Activated T-helper 1 cell treated with anti-CD3 and anti-CD28 coated beads, Interleukin-2, amount 50 U/mL, for 16 hours (primary cell): Measurements from ENCODE around the gene HTT.
"Not testable (repeated sequence)": the region's sequence is repeated elsewhere in the genome, so short reads cannot be mapped to it uniquely, and the experiment has no call there.

Experiments
- DNase-seq, 2 donors: peaks; one replicate each; pipeline ENCODE4 v3.0.0-alpha.2; 2020; ENCODE audit warnings: low read depth in 1 of 2, low spot score in 1 of 2

The HTT gene

DNA sequence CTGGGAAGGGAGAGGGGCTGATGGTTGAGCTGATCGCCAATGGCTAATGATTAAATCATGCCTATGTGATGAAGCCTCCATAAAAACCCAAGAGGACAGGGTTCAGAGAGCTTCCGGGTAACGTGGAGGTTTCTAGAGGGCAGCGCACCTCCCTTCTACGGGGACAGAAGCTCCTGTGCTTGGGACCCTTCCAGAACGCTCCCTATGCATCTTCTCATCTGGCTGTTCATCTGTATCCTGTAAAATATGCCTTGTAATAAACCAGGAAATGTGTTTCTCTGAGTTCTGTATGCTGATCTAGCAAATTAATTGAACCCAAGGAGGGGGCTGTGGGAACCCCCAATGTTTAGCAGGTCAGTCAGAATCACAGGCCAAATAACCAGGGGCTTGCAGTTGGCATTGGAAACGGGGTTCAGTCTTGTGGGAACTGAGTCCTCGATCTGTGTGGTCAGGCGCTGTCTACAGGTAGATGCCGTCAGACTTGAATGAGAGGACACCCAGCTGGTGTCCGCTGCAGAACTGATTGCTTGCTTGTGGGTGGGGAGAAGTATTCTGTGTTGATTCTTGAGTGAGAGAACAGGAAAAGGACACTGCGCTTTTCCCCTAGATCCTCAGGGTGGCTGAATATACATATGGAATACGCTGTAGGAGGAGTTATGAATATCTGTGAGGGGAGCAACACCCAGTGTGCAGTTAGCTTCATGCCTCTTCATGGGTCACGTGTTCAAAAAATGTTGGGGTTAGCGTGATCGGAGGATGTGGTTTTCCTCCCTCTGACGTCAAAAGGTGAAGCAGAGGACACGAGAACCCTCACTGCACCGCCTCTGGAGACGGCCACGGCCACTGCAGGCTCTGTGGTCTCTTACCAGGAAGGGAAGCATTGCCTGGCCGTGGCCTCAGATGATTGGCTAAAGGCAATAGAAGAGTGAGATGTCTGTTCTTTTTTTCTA is 29.3 kb upstream of the HTT start:
- DNase-seq: peak; percentile 38 to 53

DNA sequence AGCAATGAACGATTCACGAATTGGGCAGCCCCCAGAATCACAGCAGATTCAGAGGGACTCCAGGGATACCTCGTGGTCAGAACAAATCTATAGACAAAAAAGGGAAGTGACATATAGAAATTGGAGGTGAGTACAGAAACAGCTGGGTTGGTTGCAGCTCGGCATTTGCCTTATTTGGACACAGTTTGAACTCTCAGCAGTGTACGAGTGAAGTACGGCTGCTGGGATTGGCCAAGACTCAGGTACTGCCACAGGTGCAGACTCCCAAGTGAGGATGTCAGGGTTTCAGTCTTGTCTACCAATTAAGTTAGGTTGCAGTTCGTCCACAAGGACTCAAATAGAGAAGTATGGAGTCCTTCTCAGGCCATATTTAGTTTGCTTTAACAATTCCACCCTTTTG is 28.3 kb upstream of the HTT start:
- DNase-seq: no peak

GRCh38 chr4:3046623-3047022 is 27.9 kb upstream of the HTT start:
- DNase-seq: no peak

- peak; percentile 21 to 51 for DNase-seq
Measured at GRCh38 chr4:3047464-3048286, 26.8 kb upstream of the HTT start.

GRCh38 chr4:3051141-3051897 is 23.2 kb upstream of the HTT start:
- not testable (repeated sequence) for DNase-seq

DNA sequence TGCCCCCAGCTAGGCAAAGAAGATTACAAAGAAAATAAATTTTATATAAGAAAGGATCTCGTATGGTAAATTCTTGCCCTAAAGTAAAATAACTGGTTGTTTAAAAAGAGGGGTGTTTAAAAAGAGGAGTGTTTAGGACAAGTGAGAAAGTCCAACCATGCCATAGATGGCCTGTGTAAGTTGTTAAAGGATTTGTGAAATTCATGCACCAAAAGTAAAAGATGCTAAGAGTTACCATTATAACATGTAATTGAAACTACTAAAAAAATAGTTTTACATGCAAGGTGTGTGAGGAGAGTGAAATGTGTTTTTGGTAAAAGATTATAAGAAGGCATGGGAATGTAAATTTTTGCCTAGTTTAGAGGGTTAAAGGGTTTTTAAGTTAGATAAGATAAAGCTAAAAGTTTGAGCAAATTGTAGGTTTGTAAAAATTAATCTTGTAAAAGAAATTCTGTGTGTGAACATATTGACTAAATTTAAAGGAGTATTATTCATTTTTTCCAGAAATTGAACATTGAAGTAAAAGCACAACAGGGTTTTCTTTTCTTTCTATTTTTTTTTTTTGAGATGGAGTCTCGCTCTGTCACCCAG is 20.2 kb upstream of the HTT start:
- DNase-seq: no peak

GRCh38 chr4:3059943-3060342 is 14.5 kb upstream of the HTT start:
- no peak for DNase-seq

GRCh38 chr4:3060946-3061345 is 13.5 kb upstream of the HTT start:
- no peak for DNase-seq

- DNase-seq: no peak
Measured at GRCh38 chr4:3062471-3062870, 12.0 kb upstream of the HTT start.

- no peak for DNase-seq
Measured at GRCh38 chr4:3065551-3065950, 8.9 kb upstream of the HTT start.

DNA sequence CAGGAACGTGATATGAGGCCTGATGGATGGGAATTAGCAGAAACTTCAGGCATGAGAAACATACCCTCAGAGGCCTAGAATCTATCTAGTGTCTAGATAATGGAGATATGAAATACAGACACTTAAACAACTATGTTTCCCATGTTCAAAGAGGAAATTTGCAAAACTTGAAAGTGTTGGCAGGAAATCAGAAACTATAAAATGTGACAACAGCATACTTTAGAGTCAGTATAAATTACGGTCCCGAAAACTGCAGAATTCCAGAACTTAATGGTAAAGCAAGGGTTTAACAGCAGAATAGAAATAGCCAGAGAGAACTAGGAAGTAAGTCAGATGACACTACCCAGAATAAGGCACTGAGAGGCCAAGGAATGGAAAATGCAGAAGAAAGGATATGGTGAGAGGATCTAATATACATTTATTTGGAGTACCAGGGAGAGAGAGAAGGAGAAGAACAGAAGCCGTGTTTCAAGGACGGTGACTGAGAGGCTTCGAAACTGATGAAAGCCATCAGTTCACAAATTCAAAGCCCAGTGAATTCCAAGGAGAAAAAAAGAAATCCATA is 7.6 kb upstream of the HTT start:
- DNase-seq: no peak

GRCh38 chr4:3067473-3068001 is 6.9 kb upstream of the HTT start:
- DNase-seq: no peak

GRCh38 chr4:3069661-3070199 is 4.8 kb upstream of the HTT start:
- DNase-seq: no peak

DNA sequence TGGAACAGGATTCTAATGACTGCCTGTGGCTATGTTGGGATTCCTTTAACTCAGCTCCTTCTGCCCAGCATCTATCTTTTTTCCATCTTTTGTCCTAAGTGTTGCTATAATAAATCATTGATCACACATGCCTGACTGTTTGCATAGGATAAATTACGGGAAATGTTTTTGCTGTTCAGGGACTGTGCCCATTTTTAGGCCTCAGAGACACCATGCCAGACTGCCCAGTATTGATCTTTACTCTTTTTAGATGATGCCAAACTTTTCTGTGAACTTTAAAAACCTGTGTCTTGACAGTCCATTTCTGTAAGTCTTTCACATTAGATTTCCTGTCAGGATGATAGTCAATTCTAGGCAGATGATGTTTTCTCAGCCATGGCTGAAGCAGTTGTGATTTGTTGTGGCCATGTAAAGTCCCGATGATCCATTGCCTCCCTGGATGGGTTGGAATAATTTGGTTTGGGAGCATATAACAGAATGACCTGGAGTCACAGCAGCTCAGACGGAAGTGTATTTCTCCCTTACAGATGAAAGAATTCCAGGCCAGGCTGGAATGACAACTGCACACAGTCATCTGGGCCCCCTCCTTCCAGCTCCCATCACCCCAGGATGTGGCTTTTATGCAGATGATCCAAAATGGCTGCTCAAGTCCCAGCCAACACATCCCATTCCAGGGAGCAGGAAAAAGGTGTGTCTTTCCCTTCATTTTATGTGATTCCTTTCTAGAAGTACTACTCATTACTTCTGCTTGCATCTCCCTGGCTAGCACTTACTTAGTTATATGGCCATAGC is 3.6 kb upstream of the HTT start:
- DNase-seq: no peak

- DNase-seq: no peak
Measured at GRCh38 chr4:3071811-3072210, 2.7 kb upstream of the HTT start.

GRCh38 chr4:3073158-3074077 is 1.1 kb upstream of the HTT start:
- peak in 1 of 2 donors; percentile 6 for DNase-seq

DNA sequence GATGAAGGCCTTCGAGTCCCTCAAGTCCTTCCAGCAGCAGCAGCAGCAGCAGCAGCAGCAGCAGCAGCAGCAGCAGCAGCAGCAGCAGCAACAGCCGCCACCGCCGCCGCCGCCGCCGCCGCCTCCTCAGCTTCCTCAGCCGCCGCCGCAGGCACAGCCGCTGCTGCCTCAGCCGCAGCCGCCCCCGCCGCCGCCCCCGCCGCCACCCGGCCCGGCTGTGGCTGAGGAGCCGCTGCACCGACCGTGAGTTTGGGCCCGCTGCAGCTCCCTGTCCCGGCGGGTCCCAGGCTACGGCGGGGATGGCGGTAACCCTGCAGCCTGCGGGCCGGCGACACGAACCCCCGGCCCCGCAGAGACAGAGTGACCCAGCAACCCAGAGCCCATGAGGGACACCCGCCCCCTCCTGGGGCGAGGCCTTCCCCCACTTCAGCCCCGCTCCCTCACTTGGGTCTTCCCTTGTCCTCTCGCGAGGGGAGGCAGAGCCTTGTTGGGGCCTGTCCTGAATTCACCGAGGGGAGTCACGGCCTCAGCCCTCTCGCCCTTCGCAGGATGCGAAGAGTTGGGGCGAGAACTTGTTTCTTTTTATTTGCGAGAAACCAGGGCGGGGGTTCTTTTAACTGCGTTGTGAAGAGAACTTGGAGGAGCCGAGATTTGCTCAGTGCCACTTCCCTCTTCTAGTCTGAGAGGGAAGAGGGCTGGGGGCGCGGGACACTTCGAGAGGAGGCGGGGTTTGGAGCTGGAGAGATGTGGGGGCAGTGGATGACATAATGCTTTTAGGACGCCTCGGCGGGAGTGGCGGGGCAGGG is 568 bp downstream of the HTT start:
- peak; percentile 5 to 20 for DNase-seq

- no peak for DNase-seq
Measured at GRCh38 chr4:3075652-3075981, 1.1 kb downstream of the HTT start.
